GM21526 (cell line): ENCODE data around the gene RIPPLY1.
A peak's percentile ranks its signal among the peaks of the same experiment; 100 is the strongest.
"Not testable (repeated sequence)": the region's sequence is repeated elsewhere in the genome, so short reads cannot be mapped to it uniquely, and the experiment has no call there.

ENCODE experiments used
- ATAC-seq: cut with Tn5 transposase; IDR thresholded peaks from one replicate; pipeline ENCODE4 v1.9.1; 2021; ENCODE audit warnings: moderate library complexity; ENCODE audit not compliant: unreplicated experiment, low FRiP score

RIPPLY1 gene

DNA sequence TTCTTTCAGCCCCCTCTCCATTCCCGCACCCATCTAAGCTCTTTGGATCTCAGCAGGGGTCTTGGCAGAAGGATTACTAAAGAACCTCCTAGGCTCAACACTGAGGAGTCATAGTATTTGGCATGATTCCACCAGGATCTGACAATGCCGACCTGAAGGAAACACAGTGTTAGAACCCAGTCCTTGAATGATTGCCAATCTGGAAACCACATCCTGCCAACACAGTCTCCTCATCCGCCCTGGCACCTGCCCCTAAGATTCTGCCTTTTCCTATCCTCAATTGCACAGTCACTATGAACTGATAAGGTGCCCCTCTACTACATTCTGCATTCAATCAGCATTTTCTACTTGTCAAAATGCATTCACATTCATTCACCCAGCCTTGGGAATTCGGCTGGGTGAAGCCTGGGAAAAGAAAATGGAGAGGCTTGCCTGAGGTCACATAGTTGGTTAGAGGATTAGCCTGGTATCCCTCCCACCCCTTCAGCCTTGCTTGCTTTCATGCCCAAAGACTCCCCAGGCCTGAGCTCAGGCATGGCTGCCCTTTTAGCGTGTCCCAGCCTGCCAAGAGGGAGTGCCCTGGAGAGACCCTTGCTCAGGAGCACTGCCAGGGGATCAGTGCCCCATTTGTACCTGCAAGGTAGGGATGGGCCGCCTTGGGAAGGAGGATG is 14.8 kb upstream of the RIPPLY1 start:
- ATAC-seq: no peak

DNA sequence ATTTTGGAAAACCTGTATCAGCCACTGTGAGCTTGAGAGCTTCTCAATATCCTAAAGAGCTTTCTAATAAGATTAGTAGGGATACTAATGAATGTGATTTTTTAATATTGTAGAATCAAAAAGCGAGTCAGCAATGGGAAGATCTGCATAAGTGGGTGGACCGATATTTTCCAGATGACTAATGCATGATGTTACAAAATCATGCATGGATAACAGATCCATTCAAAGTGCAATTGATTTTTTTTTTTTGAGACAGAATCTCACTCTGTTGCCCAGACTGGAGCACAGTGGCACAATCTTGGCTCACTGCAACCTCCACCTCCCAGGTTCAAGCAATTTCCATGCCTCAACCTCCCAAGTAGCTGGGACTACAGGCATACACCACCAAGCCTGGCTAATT is 9.7 kb upstream of the RIPPLY1 start:
- no peak for ATAC-seq

DNA sequence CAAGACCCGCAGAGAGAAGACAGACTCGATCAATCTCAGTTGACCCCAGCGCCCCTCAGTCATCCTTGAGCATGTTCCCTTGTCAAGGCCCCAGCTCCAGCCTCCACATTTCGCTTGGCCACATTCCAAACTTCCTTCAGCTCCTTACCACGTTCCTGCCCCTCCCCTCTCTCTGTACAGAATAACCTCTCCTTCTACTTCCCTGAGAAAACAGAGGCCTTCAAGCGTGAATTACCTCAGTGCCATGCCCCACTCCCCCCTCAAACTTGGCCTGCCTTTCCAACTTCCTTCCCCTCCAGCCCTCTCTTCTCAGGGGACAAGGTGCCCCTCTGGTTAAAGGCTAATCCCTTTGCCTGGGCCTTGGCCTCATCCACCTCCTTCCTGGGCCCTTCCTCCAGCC is 3.2 kb upstream of the RIPPLY1 start:
- no peak for ATAC-seq

DNA sequence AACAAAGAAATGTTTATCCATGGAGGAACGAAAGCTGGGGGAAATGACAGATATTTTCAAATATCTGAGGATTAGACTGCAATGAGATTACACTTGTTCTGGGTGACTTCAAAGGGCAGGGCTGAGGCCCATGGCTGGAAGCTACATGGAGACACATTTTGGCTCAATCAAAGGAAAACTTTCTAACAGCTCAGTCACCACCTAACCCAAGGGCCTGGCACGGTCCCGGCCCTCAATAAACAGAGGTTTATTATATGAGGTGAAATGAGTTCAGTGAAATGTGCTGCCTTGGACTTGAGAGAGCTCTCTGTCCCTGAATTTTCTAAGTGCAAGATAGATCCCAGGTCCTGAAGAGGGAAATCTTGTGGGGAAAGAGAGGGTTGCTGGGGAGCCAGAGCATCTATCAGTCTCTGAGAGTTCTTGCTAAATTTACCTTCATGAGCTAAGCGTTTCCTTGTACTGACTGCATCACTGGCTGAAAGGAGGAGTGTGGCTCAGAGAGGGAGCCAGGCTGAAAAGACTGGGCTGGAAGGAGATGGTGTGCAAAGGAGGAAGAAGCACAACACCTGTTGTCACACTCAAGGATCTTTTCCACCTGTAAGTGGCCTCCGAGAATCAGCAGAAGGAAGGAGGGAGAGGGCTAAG is 2.0 kb upstream of the RIPPLY1 start:
- ATAC-seq: no peak

DNA sequence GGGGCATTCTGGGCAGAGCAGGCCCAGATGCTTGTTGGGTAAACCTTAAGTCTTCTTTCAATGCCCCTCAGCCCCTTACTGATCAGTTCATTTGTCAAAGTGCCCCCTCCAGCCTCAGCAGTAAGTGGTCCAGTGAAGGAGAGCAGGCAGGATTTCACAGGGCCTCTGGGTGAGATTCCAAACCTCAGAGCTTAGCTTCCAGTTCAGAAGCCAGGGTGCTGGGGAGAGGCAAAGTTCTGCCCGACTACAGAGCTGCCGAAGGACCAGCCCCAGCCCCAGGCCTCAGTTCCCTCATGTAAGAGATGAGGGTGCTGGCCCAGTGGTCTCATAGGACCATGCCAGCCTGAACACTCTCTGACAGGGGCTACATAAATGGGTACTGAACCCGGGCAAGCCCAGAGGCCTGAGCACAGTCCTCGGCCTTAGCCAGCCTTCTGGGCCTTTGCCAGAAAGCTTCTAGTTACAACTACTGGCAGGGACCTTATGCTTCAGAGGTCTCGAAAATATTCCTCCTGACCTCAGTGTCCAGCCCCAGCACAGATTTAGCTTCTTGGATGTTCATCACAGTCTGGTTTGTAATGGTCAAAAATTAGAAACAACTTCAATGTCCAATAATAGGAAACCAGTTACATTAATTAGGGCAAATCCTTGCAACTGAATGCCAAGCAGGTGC is 851 bp upstream of the RIPPLY1 start:
- ATAC-seq: no peak

DNA sequence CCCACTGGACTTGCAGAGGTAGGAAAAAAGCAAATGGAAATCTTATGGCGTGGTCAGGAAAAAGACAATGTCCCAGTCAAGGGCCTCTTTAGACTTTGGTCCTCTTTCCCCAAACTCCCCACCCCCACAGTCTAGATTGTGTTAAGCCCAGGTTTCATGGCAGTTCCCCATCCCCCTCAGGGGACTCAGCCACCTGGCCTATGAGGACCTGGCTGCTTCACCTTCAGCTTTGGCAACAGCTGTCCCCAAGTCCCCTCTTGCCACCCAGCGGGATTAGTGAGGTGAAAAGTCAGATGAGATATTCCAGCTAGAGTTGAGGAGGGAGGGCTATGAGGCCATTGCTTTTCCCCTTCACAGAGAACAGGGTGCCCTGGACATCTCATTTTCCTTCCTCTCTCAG is 457 bp downstream of the RIPPLY1 start:
- ATAC-seq: no peak

DNA sequence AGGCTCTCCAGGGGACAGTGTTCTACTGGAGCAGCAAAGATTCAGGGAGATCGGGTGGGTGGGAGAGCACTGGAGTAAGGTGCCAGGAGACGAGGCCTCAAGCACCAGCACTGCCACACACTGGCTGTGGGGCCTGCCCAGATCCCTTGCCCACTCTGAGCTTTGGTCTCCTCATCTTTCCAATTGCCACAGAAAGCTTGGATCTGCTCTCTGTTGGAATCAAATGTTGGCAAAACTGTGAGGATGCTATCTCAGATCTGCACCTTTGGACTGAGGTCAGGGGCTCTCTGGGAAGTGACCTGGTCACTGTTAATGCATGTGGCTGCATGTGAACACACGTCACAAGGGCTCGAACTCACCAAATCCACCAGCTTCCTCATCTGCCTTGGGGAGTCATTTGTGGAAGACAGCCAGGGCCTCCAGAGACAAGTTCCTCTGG is 1.3 kb downstream of the RIPPLY1 start:
- ATAC-seq: no peak

DNA sequence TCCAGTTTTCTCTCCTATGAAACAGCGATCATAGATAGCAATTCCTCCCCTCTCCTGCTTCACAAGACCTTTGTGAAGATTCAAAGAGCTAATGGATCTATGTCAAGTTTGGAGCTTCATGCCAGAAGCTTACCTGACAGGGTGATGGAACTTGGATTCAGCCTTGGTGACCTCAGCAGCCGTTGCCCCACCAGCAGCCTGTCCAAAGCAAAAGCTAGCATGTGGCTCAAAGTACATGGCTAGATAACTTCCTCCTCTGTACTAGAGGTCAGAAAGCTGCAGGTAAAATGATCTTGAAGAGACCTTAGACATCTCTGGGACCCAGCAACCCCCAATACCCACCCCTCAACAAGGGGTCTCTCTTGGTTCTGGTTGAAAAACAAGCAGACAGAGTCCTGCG is 1.8 kb downstream of the RIPPLY1 start:
- no peak for ATAC-seq

DNA sequence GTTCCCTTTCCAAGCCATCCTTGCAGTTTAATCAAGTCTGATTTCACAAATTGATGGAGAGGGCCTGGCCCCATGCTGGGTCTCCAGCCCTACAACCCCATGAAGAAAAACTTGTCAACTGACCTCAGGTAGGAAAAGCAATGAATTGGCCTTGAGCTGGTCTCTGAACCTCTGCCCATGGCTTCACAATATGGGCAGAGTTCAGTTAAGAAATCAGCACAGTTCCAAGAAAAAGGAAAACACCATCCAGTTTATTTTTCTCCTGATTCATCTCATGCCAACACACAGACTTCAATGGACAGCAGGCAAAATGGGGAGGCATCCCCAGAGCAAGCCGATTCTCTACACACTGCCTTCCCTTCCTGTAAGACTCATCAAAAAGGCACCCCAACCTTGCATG is 3.3 kb downstream of the RIPPLY1 start:
- ATAC-seq: no peak

DNA sequence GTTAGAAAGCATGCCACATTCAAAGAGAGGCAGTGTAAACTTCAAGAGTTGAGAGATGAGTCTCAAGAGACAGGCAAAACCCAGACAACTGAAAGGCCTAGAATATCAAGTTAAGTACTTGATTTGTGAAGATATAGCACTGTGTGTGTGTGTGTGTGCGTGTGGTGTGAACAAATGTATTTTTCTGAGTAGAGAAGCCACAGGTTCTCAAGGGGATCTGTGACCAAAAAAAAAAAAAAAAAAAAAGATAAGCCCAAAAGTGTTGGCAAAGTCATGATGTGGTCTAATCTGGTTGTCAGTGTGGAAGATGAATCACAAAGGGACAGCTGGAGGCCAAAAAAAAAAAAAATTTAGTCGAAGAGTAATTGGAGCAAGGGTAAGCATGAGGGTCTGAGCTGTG is 3.9 kb downstream of the RIPPLY1 start:
- ATAC-seq: no peak

DNA sequence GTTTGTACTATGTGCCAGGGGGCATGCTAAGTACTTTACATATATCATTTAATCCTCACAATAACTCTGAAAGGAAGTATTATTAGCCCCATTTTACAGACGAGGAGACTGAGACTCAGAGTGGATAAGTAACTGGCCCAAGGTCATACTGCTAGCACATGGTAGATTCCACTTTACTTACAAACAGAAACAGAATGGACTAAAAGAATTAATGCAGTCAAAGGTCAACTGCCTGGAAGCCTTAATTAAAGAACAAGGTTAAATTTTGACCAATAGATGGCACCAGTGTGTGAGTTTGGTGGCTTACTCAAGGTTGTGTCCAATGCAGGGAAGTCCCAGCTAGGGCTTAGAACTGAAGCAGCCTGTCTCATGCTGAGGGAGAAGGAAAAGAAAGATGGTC is 4.7 kb downstream of the RIPPLY1 start:
- peak; percentile 58 for ATAC-seq

DNA sequence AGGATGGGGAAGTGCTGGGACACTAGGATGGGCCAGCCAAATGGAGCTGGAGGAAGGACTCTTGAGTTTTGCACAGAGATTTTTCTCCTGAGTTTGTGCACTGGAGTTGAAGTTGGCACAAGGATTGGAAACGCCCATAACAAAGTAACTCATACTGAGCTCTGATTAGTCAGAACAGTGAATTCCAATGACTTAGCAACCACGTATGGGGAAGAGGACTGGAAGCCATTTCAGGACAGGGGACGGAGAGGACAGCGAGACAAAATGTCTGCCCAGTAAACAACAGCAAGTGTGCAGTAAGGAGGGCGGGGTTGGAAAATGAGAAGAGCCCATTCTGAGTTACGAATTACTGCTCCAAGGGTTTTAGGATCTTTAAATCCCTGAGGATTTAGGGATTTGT is 5.9 kb downstream of the RIPPLY1 start:
- ATAC-seq: no peak

DNA sequence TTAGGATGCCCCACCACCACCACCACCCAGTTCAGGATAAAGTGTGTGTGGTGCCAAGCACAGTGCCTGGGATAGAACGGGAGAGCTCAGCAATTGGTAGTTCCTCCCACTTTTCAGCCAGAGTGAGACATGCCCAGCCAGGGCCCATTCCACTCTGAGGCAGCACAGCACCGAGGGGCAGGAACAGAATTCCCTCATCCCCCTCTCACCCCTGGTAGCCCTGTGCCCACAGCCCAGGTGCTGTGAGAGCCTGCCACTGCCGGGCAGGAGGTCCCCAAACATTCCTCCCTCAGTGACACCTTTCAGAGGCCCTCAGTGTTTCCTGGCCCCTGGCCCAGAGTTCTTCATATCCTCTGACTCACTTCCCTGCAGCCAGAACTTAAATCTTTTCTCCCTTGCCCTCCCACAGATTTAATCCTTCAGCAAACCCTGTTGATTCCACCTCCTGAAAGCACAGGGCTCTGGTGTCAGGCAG is 8.1 kb downstream of the RIPPLY1 start:
- no peak for ATAC-seq

DNA sequence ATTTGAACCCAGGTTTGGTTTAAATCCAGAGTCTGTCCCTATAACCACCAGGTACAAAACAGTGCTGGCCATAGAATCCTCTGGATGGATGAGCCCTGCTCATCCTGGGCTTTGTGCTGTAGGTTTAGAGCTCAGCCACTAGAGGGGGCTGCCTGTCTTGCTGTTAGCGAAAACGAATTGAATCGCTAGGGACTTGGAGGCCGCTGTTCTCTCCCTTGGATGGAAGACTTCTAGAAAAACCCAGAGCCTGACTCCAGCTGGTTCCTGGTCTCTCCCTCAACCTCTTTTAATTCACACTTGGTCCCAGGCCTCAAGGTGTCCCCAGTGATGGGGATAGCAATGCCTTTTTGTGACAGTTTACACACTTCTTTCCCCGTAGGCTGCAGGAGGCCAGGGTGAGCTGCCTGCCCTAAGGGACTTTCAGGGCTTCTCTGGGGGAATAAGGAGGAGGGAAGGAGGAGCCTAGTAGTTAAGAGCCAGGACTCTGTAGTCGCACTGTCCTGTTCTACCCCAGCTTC is 8.7 kb downstream of the RIPPLY1 start:
- peak; percentile 87 for ATAC-seq

DNA sequence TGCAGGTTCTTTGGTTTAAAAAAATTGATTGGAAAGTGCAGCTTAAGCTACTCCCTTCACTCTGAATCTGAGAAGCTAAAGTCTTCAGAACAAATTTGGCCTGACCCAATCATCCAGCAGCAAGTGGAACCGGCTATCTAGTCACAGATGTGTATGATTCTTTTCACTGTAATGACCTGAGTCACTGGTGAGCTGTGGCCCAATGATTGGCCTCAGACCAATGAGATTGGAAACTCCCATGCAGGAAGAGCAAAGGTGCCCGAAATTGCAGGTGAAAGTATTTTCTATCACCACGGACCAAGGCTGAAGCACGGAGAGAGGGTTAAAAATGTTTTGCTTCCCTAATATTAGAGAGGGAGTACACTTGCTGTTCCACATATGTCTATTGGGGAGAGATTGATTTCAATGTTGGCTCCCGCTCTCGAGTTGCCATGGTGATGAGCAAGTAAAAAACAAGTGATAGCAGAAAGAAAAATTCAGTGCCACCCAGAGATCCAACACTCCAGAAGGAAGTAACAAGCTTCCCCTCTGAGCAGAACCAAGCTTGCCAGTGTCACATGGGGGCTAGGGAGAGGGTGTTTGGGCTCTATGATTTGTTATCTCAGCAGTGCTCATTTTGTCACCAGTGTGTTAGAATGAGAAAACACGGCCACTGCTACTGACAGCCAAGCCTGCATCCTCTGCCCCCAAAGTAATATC is 11.2 kb downstream of the RIPPLY1 start:
- no peak for ATAC-seq

DNA sequence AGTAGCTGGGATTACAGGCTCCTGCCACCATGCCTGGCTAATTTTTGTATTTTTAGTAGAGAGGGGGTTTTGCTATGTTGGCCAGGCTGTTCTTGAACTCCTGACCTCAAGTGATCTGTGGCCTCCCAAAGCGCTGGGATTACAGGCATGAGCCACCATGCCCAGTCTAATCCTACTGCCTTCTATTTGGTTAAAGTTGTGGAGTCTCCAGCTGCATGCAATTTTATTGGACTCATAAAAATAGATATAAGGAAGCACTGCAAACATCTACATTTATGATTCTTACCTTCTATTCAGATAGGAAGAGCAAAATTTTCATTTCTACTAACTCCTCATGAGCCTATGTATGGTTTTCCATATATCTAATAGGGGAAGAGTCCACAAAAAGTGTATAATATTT is 13.7 kb downstream of the RIPPLY1 start:
- no peak for ATAC-seq

DNA sequence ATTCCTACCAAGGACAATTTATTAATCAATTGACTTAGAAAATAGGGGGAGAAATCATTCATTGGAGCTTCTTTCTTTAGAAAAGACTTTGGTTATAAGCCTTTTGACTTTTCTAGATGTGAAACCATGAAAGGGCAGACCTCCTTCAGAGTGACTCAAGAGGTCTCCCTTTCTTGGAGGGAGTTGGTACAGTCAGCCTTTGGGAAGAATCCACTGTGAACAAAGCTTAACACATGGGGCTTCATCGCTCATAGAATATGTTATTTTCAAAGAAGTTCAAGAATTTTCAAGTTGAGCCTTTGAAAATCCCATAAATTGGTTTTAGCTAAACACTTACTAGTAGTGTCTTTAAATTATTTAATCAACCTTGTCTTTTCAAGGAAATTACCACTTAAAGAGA is 28.0 kb downstream of the RIPPLY1 start:
- no peak for ATAC-seq

DNA sequence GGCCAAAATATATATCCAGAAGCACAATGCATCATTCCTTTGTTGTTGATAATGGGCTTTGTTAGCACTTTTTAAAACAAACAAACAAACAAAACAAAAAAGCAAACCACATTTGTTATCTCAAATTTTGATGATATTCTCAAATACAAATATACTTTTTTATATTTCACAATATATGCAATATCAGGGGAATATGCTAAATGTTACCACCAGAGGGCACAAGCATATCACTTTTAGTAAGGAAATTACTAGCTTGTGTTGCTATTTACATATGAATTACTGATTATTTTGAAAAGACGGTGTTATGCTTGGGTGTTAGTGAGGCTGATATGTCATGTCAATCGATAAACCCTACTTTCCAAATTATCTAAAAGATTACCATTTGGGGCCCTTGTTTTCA is 29.1 kb downstream of the RIPPLY1 start:
- peak; percentile 55 for ATAC-seq

DNA sequence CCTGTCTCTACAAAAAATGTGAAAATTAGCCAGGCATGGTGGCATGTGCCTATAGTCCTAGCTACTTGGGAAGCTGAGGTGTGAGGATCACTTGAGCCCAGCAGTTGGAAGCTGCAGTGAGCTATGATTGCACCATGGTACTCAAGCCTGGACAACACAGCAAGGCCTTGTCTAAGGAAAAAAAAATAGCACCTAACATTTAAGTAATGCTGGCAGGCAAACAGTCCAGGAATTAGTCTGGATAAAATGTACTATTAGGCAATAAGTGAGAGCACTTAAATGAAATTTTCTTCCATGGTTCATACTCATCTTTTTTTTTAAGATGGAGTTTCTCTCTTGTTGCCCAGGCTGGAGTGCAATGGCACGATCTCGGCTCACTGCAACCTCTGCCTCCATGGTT is 30.3 kb downstream of the RIPPLY1 start:
- ATAC-seq: not testable (repeated sequence)

DNA sequence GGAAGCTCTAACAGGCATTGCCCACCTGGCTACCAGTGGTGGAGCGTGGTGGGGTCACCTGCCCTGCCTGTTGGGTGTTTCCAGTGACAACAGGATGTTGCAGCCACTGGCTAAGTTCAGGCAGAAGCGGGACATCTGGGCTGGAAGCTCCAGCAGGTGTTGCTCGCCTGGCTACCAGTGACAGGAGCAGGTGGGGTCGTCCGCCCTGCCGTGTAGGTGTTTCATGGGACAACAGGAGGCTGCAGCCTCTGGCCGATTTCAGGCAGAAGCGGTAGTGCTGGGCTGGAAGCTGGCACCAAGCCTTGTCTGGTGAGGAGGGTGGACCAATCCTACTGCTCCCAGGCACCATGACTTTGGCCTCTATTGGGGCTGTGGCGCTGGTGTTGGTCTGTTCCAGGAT is 39.4 kb downstream of the RIPPLY1 start:
- ATAC-seq: no peak
